Liver (tissue), 9 donors: Measurements from ENCODE around the gene MTARC1. TPM values are rescaled to one million over a fixed set of nuclear protein-coding genes. Genes with fewer than 3 reads are reported as not detected.

ENCODE experiments used
- DNase-seq: peaks from one replicate; pipeline ENCODE4 v3.0.0-alpha.2; 2017; ENCODE audit warnings: low spot score
- H3K27ac ChIP-seq, 2 donors: one replicate each; pipeline ENCODE4 v1.7.0; 2013; ENCODE audit warnings: inconsistent platforms in 2 of 2, low read length in 2 of 2, control low read depth in 1 of 2, low read depth in 1 of 2, mild to moderate bottlenecking in 1 of 2
- H3K27me3 ChIP-seq, 4 donors: one replicate each; pipeline versions ENCODE4 v1.6.1 to v1.7.0; 2013; ENCODE audit warnings: low read length in 3 of 4, inconsistent platforms in 1 of 4, mild to moderate bottlenecking in 1 of 4, moderate library complexity in 1 of 4; ENCODE audit not compliant: control insufficient read depth in 4 of 4, insufficient read depth in 4 of 4
- H3K36me3 ChIP-seq, 4 donors: one replicate each; pipeline versions ENCODE4 v1.6.1 to v1.7.0; 2013; ENCODE audit warnings: low read length in 3 of 4, mild to moderate bottlenecking in 3 of 4, low read depth in 1 of 4, moderate library complexity in 1 of 4; ENCODE audit not compliant: control insufficient read depth in 4 of 4, insufficient read depth in 3 of 4
- H3K4me1 ChIP-seq, 4 donors: one replicate each; pipeline versions ENCODE4 v1.6.1 to v1.7.0; 2013; ENCODE audit warnings: low read length in 3 of 4, mild to moderate bottlenecking in 3 of 4, moderate library complexity in 1 of 4; ENCODE audit not compliant: control insufficient read depth in 4 of 4, insufficient read depth in 4 of 4
- H3K4me3 ChIP-seq, 3 donors: one replicate each; pipeline versions ENCODE4 v1.6.1 to v1.7.0; 2013; ENCODE audit warnings: low read length in 3 of 3, control low read depth in 1 of 3, low read depth in 1 of 3, mild to moderate bottlenecking in 1 of 3
- H3K9ac ChIP-seq, 2 donors: one replicate each; pipeline ENCODE4 v1.7.0; 2013; ENCODE audit warnings: low read length in 2 of 2, mild to moderate bottlenecking in 2 of 2, moderate library complexity in 2 of 2, control low read depth in 1 of 2, low read depth in 1 of 2
- H3K9me3 ChIP-seq, 4 donors: one replicate each; pipeline versions ENCODE4 v1.6.1 to v1.7.0; 2013; ENCODE audit warnings: low read length in 3 of 4; ENCODE audit not compliant: control insufficient read depth in 4 of 4
- EGR1 ChIP-seq, 2 donors: IDR thresholded peaks; 2 replicates each; pipeline ENCODE4 v1.6.1; 2016 to 2018; ENCODE audit warnings: antibody characterized with exemption in 2 of 2, low read depth in 2 of 2
- FOXA1 ChIP-seq: IDR thresholded peaks from 2 replicates; pipeline ENCODE4 v1.6.1; 2016; ENCODE audit warnings: antibody characterized with exemption
- FOXA2 ChIP-seq: IDR thresholded peaks from 2 replicates; pipeline ENCODE4 v1.6.1; 2016; ENCODE audit warnings: antibody characterized with exemption
- GABPA ChIP-seq, 2 donors: IDR thresholded peaks in 1 of 2; conservative IDR thresholded peaks in 1 of 2; 2 replicates each; pipeline ENCODE4 v1.6.1; 2016; ENCODE audit warnings: antibody characterized with exemption in 2 of 2, mild to moderate bottlenecking in 1 of 2, moderate library complexity in 1 of 2
- HNF4G ChIP-seq: IDR thresholded peaks from 2 replicates; pipeline ENCODE4 v1.6.1; 2016; ENCODE audit warnings: antibody characterized with exemption
- JUND ChIP-seq, 2 donors: IDR thresholded peaks; 2 replicates each; pipeline ENCODE4 v1.6.1; 2016; ENCODE audit warnings: antibody characterized with exemption in 2 of 2
- MAX ChIP-seq: IDR thresholded peaks from 2 replicates; pipeline ENCODE4 v1.6.1; 2016; ENCODE audit warnings: antibody characterized with exemption
- NR2F2 ChIP-seq: IDR thresholded peaks from 2 replicates; pipeline ENCODE4 v1.6.1; 2016; ENCODE audit warnings: antibody characterized with exemption
- RAD21 ChIP-seq, 2 donors: IDR thresholded peaks; 2 replicates each; pipeline ENCODE4 v1.6.1; 2016; ENCODE audit warnings: antibody characterized with exemption in 2 of 2, mild to moderate bottlenecking in 2 of 2
- RXRA ChIP-seq, 2 donors: IDR thresholded peaks; 2 replicates each; pipeline ENCODE4 v1.6.1; 2017 to 2018; ENCODE audit warnings: antibody characterized with exemption in 2 of 2, mild to moderate bottlenecking in 1 of 2
- SP1 ChIP-seq: IDR thresholded peaks from 2 replicates; pipeline ENCODE4 v1.6.1; 2018; ENCODE audit warnings: antibody characterized with exemption, mild to moderate bottlenecking
- ZBTB33 ChIP-seq: IDR thresholded peaks from 2 replicates; pipeline ENCODE4 v1.6.1; 2016; ENCODE audit warnings: antibody characterized with exemption
- WGBS: extraction: QIAGEN DNeasy Blood & Tissue Kit; methylation state at CpG from one replicate; pipeline ENCODE4 v1.1.7; 2013; 5-methylcytosine and 5-hydroxymethylcytosine counted together
- polyA plus RNA-seq, 2 donors: library from polyadenylated mRNA; stranded (reverse) in 1 of 2; unstranded in 1 of 2; fragments of 200-250 nt in 1 of 2; fragments of >200 nt in 1 of 2; fragmentation: Nextera tagmentation in 1 of 2; extraction: Ambion mirVana in 1 of 2; gene quantifications; one replicate each; pipeline versions ENCODE4 v1.2.1 to v1.2.3, GENCODE V29; 2013 to 2015
- total RNA-seq, 2 donors: library from RNA; depleted of rRNA; stranded (reverse); fragments of >200 nt; gene quantifications; one replicate each; pipeline ENCODE4 v1.2.3, GENCODE V29; 2014
- TF ChIP-seq, protein P1 (sequence below): IDR thresholded peaks from 2 replicates; pipeline ENCODE4 v1.6.1; 2016; ENCODE audit warnings: antibody characterized with exemption, mild to moderate bottlenecking
- TF ChIP-seq, protein P2 (sequence below): fragments of 150-350 bp; IDR thresholded peaks from 2 replicates; pipeline ENCODE4 v1.5.1; 2017; ENCODE audit warnings: improper control_type of control experiment, low read depth, low read length; ENCODE audit not compliant: missing input control
- TF ChIP-seq, protein P3 (sequence below): IDR thresholded peaks from 2 replicates; pipeline ENCODE4 v1.6.1; 2016; ENCODE audit warnings: antibody characterized with exemption
- donor health status: healthy.
- donor health status: healthy.
- donor health status: healthy.
- donor health status: healthy.
- donor health status: healthy.

MTARC1 gene
- total and polyA plus RNA-seq, 4 donors, result 9.8 to 71.3 (median 21.5) TPM

GRCh38 chr1:220746851-220747250 is 39.9 kb upstream of the MTARC1 start:
- Histone ChIP-seq H3K36me3 (no peaks in the 10 kb centered on the region), H3K27ac (peak overlapping the region in 1 of 2 donors; percentile 90), H3K4me1 (peaks cover 0 to 37% (median 25%) of the 10 kb centered on the region in 4 donors), H3K4me3 (no peak overlapping the region), H3K9me3 (no peaks in the 10 kb centered on the region), H3K9ac (no peak overlapping the region), H3K27me3 (no peaks in the 10 kb centered on the region)
- DNase-seq, result no peak
- TF ChIP-seq EGR1 (IDR thresholded peaks at IDR 0.05; ENCODE audit: low read depth in 2 of 2) (no peak), RXRA (IDR thresholded peaks at IDR 0.05) (no peak), SP1 (no peak), NR2F2 (no peak), ZBTB33 (no peak), GABPA (IDR thresholded peaks at IDR 0.05 in 1 of 2, conservative IDR thresholded peaks at IDR 0.05 in 1 of 2) (no peak), HNF4G (no peak), MAX (no peak), FOXA1 (no peak), FOXA2 (no peak), RAD21 (IDR thresholded peaks at IDR 0.05) (no peak), JUND (IDR thresholded peaks at IDR 0.05) (no peak)
- TF ChIP-seq, protein P1, sequence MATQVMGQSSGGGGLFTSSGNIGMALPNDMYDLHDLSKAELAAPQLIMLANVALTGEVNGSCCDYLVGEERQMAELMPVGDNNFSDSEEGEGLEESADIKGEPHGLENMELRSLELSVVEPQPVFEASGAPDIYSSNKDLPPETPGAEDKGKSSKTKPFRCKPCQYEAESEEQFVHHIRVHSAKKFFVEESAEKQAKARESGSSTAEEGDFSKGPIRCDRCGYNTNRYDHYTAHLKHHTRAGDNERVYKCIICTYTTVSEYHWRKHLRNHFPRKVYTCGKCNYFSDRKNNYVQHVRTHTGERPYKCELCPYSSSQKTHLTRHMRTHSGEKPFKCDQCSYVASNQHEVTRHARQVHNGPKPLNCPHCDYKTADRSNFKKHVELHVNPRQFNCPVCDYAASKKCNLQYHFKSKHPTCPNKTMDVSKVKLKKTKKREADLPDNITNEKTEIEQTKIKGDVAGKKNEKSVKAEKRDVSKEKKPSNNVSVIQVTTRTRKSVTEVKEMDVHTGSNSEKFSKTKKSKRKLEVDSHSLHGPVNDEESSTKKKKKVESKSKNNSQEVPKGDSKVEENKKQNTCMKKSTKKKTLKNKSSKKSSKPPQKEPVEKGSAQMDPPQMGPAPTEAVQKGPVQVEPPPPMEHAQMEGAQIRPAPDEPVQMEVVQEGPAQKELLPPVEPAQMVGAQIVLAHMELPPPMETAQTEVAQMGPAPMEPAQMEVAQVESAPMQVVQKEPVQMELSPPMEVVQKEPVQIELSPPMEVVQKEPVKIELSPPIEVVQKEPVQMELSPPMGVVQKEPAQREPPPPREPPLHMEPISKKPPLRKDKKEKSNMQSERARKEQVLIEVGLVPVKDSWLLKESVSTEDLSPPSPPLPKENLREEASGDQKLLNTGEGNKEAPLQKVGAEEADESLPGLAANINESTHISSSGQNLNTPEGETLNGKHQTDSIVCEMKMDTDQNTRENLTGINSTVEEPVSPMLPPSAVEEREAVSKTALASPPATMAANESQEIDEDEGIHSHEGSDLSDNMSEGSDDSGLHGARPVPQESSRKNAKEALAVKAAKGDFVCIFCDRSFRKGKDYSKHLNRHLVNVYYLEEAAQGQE, result no peak
- TF ChIP-seq, protein P2, sequence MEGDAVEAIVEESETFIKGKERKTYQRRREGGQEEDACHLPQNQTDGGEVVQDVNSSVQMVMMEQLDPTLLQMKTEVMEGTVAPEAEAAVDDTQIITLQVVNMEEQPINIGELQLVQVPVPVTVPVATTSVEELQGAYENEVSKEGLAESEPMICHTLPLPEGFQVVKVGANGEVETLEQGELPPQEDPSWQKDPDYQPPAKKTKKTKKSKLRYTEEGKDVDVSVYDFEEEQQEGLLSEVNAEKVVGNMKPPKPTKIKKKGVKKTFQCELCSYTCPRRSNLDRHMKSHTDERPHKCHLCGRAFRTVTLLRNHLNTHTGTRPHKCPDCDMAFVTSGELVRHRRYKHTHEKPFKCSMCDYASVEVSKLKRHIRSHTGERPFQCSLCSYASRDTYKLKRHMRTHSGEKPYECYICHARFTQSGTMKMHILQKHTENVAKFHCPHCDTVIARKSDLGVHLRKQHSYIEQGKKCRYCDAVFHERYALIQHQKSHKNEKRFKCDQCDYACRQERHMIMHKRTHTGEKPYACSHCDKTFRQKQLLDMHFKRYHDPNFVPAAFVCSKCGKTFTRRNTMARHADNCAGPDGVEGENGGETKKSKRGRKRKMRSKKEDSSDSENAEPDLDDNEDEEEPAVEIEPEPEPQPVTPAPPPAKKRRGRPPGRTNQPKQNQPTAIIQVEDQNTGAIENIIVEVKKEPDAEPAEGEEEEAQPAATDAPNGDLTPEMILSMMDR, result no peak
- TF ChIP-seq, protein P3, sequence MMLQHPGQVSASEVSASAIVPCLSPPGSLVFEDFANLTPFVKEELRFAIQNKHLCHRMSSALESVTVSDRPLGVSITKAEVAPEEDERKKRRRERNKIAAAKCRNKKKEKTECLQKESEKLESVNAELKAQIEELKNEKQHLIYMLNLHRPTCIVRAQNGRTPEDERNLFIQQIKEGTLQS, result no peak
- WGBS, result 97% methylated on average over 3 of the region's 3 CpGs

GRCh38 chr1:220747437-220748088 is 39.1 kb upstream of the MTARC1 start:
- TF ChIP-seq, protein P2, result peak; percentile 20
- no peak for TF ChIP-seq FOXA2
- H3K4me3 ChIP-seq, result peak overlapping the region; percentile 41 to 85 (median 63)

More at GRCh38 chr1:220747437-220748088, 39.1 kb upstream of the MTARC1 start:
- WGBS, result 19% methylated on average over 18 of the region's 18 CpGs
- Histone ChIP-seq H3K9ac (peak overlapping the region; percentile 23 to 83), H3K27me3 (no peaks in the 10 kb centered on the region), H3K36me3 (no peaks in the 10 kb centered on the region), H3K9me3 (no peaks in the 10 kb centered on the region), H3K27ac (peak overlapping the region; percentile 90 to 91), H3K4me1 (peaks cover 5 to 42% (median 32%) of the 10 kb centered on the region in 4 donors)
- no peak for DNase-seq
